ENCODE results near the gene MTNR1A.
"Not testable (repeated sequence)": the region's sequence is repeated elsewhere in the genome, so short reads cannot be mapped to it uniquely, and the experiment has no call there.

Gene MTNR1A

GRCh38 chr4:186563761-186564160 lies 8.4 kb upstream of the MTNR1A start:
- in situ Hi-C loops (cut with MboI; ENCODE audit: low sequenced_read_pairs), result no loop called here

- in situ Hi-C loops (cut with MboI; ENCODE audit: low sequenced_read_pairs), result no loop called here
Observed at GRCh38 chr4:186561748-186562147, 6.4 kb upstream of the MTNR1A start.

- in situ Hi-C loops (cut with MboI; ENCODE audit: low sequenced_read_pairs), result no loop called here
Observed at GRCh38 chr4:186560647-186561046, 5.3 kb upstream of the MTNR1A start.

- in situ Hi-C loops (cut with MboI; ENCODE audit: low sequenced_read_pairs), result no loop called here
Observed at GRCh38 chr4:186557486-186557885, 2.1 kb upstream of the MTNR1A start.

- in situ Hi-C loops (cut with MboI; ENCODE audit: low sequenced_read_pairs), result no loop called here
Observed at GRCh38 chr4:186557061-186557460, 1.7 kb upstream of the MTNR1A start.

GRCh38 chr4:186554539-186554913 lies 841 bp downstream of the MTNR1A start:
- in situ Hi-C loops (cut with MboI; ENCODE audit: low sequenced_read_pairs), result no loop called here

- in situ Hi-C loops (cut with MboI; ENCODE audit: low sequenced_read_pairs), result no loop called here
Observed at GRCh38 chr4:186553717-186554116, 1.6 kb downstream of the MTNR1A start.

GRCh38 chr4:186551849-186552248 lies 3.5 kb downstream of the MTNR1A start:
- in situ Hi-C loops (cut with MboI; ENCODE audit: low sequenced_read_pairs), result no loop called here

- in situ Hi-C loops (cut with MboI; ENCODE audit: low sequenced_read_pairs), result no loop called here
Observed at GRCh38 chr4:186545436-186545835, 9.9 kb downstream of the MTNR1A start.

- in situ Hi-C loops (cut with MboI; ENCODE audit: low sequenced_read_pairs), result no loop called here
Observed at GRCh38 chr4:186543206-186543605, 12.2 kb downstream of the MTNR1A start.

GRCh38 chr4:186541801-186542200 lies 13.6 kb downstream of the MTNR1A start:
- in situ Hi-C loops (cut with MboI; ENCODE audit: low sequenced_read_pairs), result no loop called here

GRCh38 chr4:186537843-186538521 lies 17.4 kb downstream of the MTNR1A start:
- in situ Hi-C loops (cut with MboI; ENCODE audit: low sequenced_read_pairs), result no loop called here

GRCh38 chr4:186536285-186536684 lies 19.1 kb downstream of the MTNR1A start:
- in situ Hi-C loops (cut with MboI; ENCODE audit: low sequenced_read_pairs), result no loop called here

GRCh38 chr4:186534056-186534455 lies 21.3 kb downstream of the MTNR1A start:
- in situ Hi-C loops (cut with MboI; ENCODE audit: low sequenced_read_pairs), result no loop called here

GRCh38 chr4:186523927-186524326 lies 31.4 kb downstream of the MTNR1A start:
- in situ Hi-C loops (cut with MboI; ENCODE audit: low sequenced_read_pairs), result not testable (repeated sequence)

GRCh38 chr4:186516287-186516686 lies 39.1 kb downstream of the MTNR1A start:
- in situ Hi-C loops (cut with MboI; ENCODE audit: low sequenced_read_pairs), result no loop called here

- in situ Hi-C loops (cut with MboI; ENCODE audit: low sequenced_read_pairs), result no loop called here
Observed at GRCh38 chr4:186514271-186514950, 41.0 kb downstream of the MTNR1A start.

GRCh38 chr4:186504771-186505170 lies 50.6 kb downstream of the MTNR1A start:
- in situ Hi-C loops (cut with MboI; ENCODE audit: low sequenced_read_pairs), result not testable (repeated sequence)

GRCh38 chr4:186502231-186502630 lies 53.1 kb downstream of the MTNR1A start:
- in situ Hi-C loops (cut with MboI; ENCODE audit: low sequenced_read_pairs), result no loop called here

GRCh38 chr4:186501554-186501953 lies 53.8 kb downstream of the MTNR1A start:
- in situ Hi-C loops (cut with MboI; ENCODE audit: low sequenced_read_pairs), result no loop called here

GRCh38 chr4:186500721-186501304 lies 54.6 kb downstream of the MTNR1A start:
- in situ Hi-C loops (cut with MboI; ENCODE audit: low sequenced_read_pairs), result no loop called here

GRCh38 chr4:186499467-186499866 lies 55.9 kb downstream of the MTNR1A start:
- in situ Hi-C loops (cut with MboI; ENCODE audit: low sequenced_read_pairs), result no loop called here

Measured in HL-60/S4 (cell line).